GM10248 (cell line): ENCODE measurements around the gene HCK.
A peak's percentile ranks its signal among the peaks of the same experiment; 100 is the strongest.

ENCODE experiments used
- CTCF ChIA-PET: fragments of 300-600 bp; sonication (Branson Sonifier 250); formaldehyde crosslinking; extraction: SDS; loops from one replicate; lab custom pipeline; 2021; ENCODE audit warnings: antibody characterized with exemption; lab: Yijun Ruan, JAX
- POLR2A ChIA-PET: fragments of 350-650 bp; sonication (Branson Sonifier 250); formaldehyde crosslinking; extraction: SDS; loops from one replicate; lab custom pipeline; 2020; ENCODE audit warnings: antibody characterized with exemption; lab: Yijun Ruan, JAX
- DNase-seq: peaks from one replicate; pipeline ENCODE4 v3.0.0; 2012; ENCODE audit errors: extremely low spot score
- CTCF ChIP-seq: IDR thresholded peaks from 2 replicates; pipeline ENCODE4 v1.5.1; 2012; ENCODE audit warnings: mild to moderate bottlenecking, low read depth; ENCODE audit errors: extremely low read depth, missing control alignments, control extremely low read depth

The HCK gene

GRCh38 chr20:32052090-32052777, at the start of gene HCK:
Gene HCK, plus strand, starts transcription at chr20:32052242.
- no peak for TF ChIP-seq CTCF
- DNase-seq, result peak; percentile 75
- ChIA-PET POLR2A (interaction anchor here (0.7 to 2.6 kb wide), 2 partner anchors 11 to 184 kb away, joined by 3 to 22 read pairs; no protein-coding TSS in a partner anchor), CTCF (interaction anchor here (0.7 to 6.1 kb wide), 5 partner anchors 10 to 20 kb away, joined by 3 to 18 read pairs (median 5); no protein-coding TSS in a partner anchor)

- POLR2A ChIA-PET, result no interaction called here
- CTCF ChIA-PET, result no interaction called here
- DNase-seq, result no peak
- no peak for TF ChIP-seq CTCF
Observed at GRCh38 chr20:32003325-32003724, 48.7 kb upstream of the HCK start.

- POLR2A ChIA-PET, result no interaction called here
- DNase-seq, result no peak
- TF ChIP-seq CTCF, result no peak
- CTCF ChIA-PET, result no interaction called here
Observed at GRCh38 chr20:32004963-32005362, 47.1 kb upstream of the HCK start.

GRCh38 chr20:32006053-32006452, 46.0 kb upstream of the HCK start:
- ChIA-PET CTCF (interaction anchor here (1.3 to 1.5 kb wide), 2 partner anchors 153 to 158 kb away, joined by 3 read pairs; no protein-coding TSS in a partner anchor), POLR2A (no interaction called here)
- TF ChIP-seq CTCF, result no peak
- no peak for DNase-seq

GRCh38 chr20:32006841-32007786, 44.9 kb upstream of the HCK start:
- DNase-seq, result no peak
- ChIA-PET CTCF (interaction anchor here (0.8 to 1.8 kb wide), 8 partner anchors 10 to 771 kb away, joined by 3 to 14 read pairs (median 3); no protein-coding TSS in a partner anchor), POLR2A (no interaction called here)
- no peak for TF ChIP-seq CTCF
